HepG2 (cell line): Measurements from ENCODE around the gene TTLL11. TPM values are rescaled to one million over a fixed set of nuclear protein-coding genes. Genes with fewer than 3 reads are reported as not detected.

Experiments used
- ATAD3A ChIP-seq: sonication (generic); formaldehyde crosslinking; IDR thresholded peaks from 2 replicates; pipeline ENCODE4 v1.4.0; 2020; ENCODE audit warnings: missing genetic modification reagents
- FOXK2 ChIP-seq: fragments of 450-650 bp; IDR thresholded peaks from 2 replicates; pipeline ENCODE4 v1.6.1; 2016
- GPN1 ChIP-seq: sonication (generic); formaldehyde crosslinking; IDR thresholded peaks from 2 replicates; pipeline ENCODE4 v1.5.1; 2020; ENCODE audit warnings: missing genetic modification reagents, borderline replicate concordance
- HOXA7 ChIP-seq: sonication (generic); formaldehyde crosslinking; IDR thresholded peaks from 2 replicates; pipeline ENCODE4 v1.8.1; 2022; ENCODE audit warnings: mild to moderate bottlenecking, missing genetic modification reagents, moderate library complexity
- JUN ChIP-seq: sonication (generic); formaldehyde crosslinking; IDR thresholded peaks from 2 replicates; pipeline ENCODE4 v1.4.0; 2020; ENCODE audit warnings: mild to moderate bottlenecking, missing genetic modification reagents
- MXD4 ChIP-seq: IDR thresholded peaks from 2 replicates; pipeline ENCODE4 v1.6.1; 2016; ENCODE audit warnings: mild to moderate bottlenecking, missing biosample characterization, missing genetic modification reagents
- NBN ChIP-seq: fragments of 450-650 bp; conservative IDR thresholded peaks from 2 replicates; pipeline ENCODE4 v1.6.1; 2017
- NFKB2 ChIP-seq: sonication (generic); formaldehyde crosslinking; IDR thresholded peaks from 2 replicates; pipeline ENCODE4 v1.4.0; 2020; ENCODE audit warnings: missing genetic modification reagents, borderline replicate concordance
- NPAS2 ChIP-seq: sonication (generic); formaldehyde crosslinking; IDR thresholded peaks from 2 replicates; pipeline ENCODE4 v1.8.0; 2022; ENCODE audit warnings: mild to moderate bottlenecking, missing genetic modification reagents, borderline replicate concordance
- NR2F1 ChIP-seq, 2 experiments: fragments of 450-650 bp in 1 of 2; formaldehyde crosslinking in 1 of 2; IDR thresholded peaks; 2 replicates each; pipeline versions ENCODE4 v1.5.0 to v1.6.1; 2016 to 2020; ENCODE audit warnings: mild to moderate bottlenecking in 1 of 2, missing compliant biosample characterization in 1 of 2, missing genetic modification reagents in 1 of 2, moderate library complexity in 1 of 2
- ZFX ChIP-seq: sonication (generic); formaldehyde crosslinking; IDR thresholded peaks from 2 replicates; pipeline ENCODE4 v1.4.0; 2020; ENCODE audit warnings: mild to moderate bottlenecking, low read depth, missing genetic modification reagents, moderate library complexity
- ZNF619 ChIP-seq: sonication (generic); formaldehyde crosslinking; IDR thresholded peaks from 2 replicates; pipeline ENCODE4 v1.4.0; 2020; ENCODE audit warnings: mild to moderate bottlenecking, missing genetic modification reagents
- ZNF781 ChIP-seq: sonication (generic); formaldehyde crosslinking; IDR thresholded peaks from 2 replicates; pipeline ENCODE4 v1.5.1; 2020; ENCODE audit warnings: borderline replicate concordance, mild to moderate bottlenecking, missing genetic modification reagents; ENCODE audit errors: not compliant biosample characterization
- ZSCAN12 ChIP-seq: sonication (generic); formaldehyde crosslinking; IDR thresholded peaks from 2 replicates; pipeline ENCODE4 v1.9.0; 2021; ENCODE audit warnings: mild to moderate bottlenecking, missing genetic modification reagents
- ZSCAN20 ChIP-seq: sonication (generic); formaldehyde crosslinking; IDR thresholded peaks from 2 replicates; pipeline ENCODE4 v1.4.0; 2020; ENCODE audit warnings: missing genetic modification reagents, mild to moderate bottlenecking, borderline replicate concordance
- polyA plus RNA-seq, 8 experiments: library from polyadenylated mRNA; depleted of rRNA in 3 of 8; stranded (reverse) in 7 of 8; unstranded in 1 of 8; fragments of >200 nt; fragmentation: Illumina TruSeq in 4 of 8; extraction: Trizol in 4 of 8; gene quantifications; 2 replicates each; pipeline versions ENCODE4 v1.2.1 to v1.2.3, GENCODE V29; 2011 to 2016; ENCODE audit warnings: low read depth in 4 of 8, missing spikeins in 1 of 8, mixed read lengths in 1 of 8; ENCODE audit not compliant: insufficient read depth in 1 of 8
- total RNA-seq, 5 experiments: library from RNA; depleted of rRNA; stranded (reverse); fragments of >200 nt; fragmentation: Illumina TruSeq; extraction: Trizol; gene quantifications; 2 replicates each; pipeline ENCODE4 v1.2.3, GENCODE V29; 2016; ENCODE audit warnings: low read depth in 1 of 5
- TF ChIP-seq, protein P1 (sequence below): sonication (generic); formaldehyde crosslinking; IDR thresholded peaks from 2 replicates; pipeline ENCODE4 v1.5.0; 2020; ENCODE audit warnings: mild to moderate bottlenecking, missing genetic modification reagents
- TF ChIP-seq, protein P2 (sequence below): fragments of 450-650 bp; IDR thresholded peaks from 2 replicates; pipeline ENCODE4 v1.6.1; 2017
- TF ChIP-seq, protein P3 (sequence below): sonication (generic); formaldehyde crosslinking; IDR thresholded peaks from 2 replicates; pipeline ENCODE4 v1.5.0; 2020; ENCODE audit warnings: mild to moderate bottlenecking, missing genetic modification reagents, borderline replicate concordance
- TF ChIP-seq, protein P4 (sequence below): sonication (generic); formaldehyde crosslinking; IDR thresholded peaks from 2 replicates; pipeline ENCODE4 v1.4.0; 2020; ENCODE audit warnings: missing genetic modification reagents
- TF ChIP-seq, protein P5 (sequence below): sonication (generic); formaldehyde crosslinking; IDR thresholded peaks from 2 replicates; pipeline ENCODE4 v1.4.0; 2020; ENCODE audit warnings: missing genetic modification reagents

The TTLL11 gene
- total and polyA plus RNA-seq, 2 of the 13 experiments (the other 11 are each of a cell fraction or from before 2014, with no cell fraction given), result 4.5 to 5.2 TPM

DNA sequence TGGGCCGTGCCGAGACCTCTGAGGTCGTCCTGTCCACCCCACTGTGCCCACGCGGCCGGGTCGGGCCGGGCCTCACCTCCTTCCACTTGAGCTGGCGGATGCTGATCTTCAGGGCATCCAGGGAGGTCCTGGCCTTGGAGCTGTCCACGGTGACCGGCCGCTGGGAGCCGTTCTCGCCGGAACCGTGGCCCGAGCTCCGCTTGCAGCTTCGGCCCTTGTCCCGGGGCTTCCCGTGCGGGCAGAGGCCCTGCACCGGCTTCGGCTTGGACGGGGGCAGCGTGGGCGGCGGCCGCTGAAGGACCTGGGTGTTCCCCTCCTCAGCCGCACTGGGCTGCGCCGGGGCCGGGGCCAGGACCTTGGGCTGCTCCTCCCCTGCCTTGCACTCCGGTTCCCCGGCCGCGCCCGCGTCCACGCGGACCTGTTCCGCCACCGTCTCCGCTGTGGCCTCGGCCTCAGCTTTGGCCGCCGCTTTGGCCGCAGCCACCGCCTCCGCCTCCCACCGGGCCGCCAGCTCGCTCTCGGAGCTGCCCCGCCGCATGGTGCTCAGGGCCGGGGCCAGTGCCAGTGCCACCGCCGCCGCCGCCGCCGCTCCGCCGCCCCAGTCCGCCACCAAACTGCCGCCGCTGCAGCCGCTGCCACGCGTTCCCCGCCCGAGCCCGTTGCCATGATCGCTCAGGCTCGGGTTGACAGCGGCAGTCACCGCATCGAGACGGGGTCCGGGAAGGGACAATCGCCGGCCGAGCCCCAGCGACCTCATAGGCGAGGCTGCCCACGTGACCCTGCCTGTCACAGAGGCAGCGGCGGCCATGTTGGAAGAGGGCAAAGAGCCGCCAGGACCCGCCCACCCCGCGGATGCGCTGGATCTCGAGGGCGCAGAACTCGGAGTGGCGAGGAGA, at the start of gene TTLL11 (continued):
- TF ChIP-seq NPAS2, result no peak
- peak; percentile 83 for TF ChIP-seq ZFX (CRISPR knock-in tag)
- TF ChIP-seq, protein P1, sequence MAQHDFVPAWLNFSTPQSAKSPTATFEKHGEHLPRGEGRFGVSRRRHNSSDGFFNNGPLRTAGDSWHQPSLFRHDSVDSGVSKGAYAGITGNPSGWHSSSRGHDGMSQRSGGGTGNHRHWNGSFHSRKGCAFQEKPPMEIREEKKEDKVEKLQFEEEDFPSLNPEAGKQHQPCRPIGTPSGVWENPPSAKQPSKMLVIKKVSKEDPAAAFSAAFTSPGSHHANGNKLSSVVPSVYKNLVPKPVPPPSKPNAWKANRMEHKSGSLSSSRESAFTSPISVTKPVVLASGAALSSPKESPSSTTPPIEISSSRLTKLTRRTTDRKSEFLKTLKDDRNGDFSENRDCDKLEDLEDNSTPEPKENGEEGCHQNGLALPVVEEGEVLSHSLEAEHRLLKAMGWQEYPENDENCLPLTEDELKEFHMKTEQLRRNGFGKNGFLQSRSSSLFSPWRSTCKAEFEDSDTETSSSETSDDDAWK (CRISPR knock-in tag), result no peak
- TF ChIP-seq HOXA7 (CRISPR knock-in tag), result no peak
- TF ChIP-seq ZNF619 (CRISPR knock-in tag), result no peak
- peak in 1 of 2 experiments; percentile 13; a peak in 1 of 4 replicates for TF ChIP-seq NR2F1 (CRISPR knock-in tag; IDR thresholded peaks at IDR 0.05)
- TF ChIP-seq, protein P2, sequence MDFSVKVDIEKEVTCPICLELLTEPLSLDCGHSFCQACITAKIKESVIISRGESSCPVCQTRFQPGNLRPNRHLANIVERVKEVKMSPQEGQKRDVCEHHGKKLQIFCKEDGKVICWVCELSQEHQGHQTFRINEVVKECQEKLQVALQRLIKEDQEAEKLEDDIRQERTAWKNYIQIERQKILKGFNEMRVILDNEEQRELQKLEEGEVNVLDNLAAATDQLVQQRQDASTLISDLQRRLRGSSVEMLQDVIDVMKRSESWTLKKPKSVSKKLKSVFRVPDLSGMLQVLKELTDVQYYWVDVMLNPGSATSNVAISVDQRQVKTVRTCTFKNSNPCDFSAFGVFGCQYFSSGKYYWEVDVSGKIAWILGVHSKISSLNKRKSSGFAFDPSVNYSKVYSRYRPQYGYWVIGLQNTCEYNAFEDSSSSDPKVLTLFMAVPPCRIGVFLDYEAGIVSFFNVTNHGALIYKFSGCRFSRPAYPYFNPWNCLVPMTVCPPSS, result no peak
- TF ChIP-seq ZSCAN20 (CRISPR knock-in tag), result no peak
- TF ChIP-seq FOXK2, result no peak
- no peak for TF ChIP-seq NBN
- 0 out of 2 replicates have a peak, but pooled peaks have one; percentile 37 for TF ChIP-seq ZSCAN12 (CRISPR knock-in tag)
- TF ChIP-seq, protein P3, sequence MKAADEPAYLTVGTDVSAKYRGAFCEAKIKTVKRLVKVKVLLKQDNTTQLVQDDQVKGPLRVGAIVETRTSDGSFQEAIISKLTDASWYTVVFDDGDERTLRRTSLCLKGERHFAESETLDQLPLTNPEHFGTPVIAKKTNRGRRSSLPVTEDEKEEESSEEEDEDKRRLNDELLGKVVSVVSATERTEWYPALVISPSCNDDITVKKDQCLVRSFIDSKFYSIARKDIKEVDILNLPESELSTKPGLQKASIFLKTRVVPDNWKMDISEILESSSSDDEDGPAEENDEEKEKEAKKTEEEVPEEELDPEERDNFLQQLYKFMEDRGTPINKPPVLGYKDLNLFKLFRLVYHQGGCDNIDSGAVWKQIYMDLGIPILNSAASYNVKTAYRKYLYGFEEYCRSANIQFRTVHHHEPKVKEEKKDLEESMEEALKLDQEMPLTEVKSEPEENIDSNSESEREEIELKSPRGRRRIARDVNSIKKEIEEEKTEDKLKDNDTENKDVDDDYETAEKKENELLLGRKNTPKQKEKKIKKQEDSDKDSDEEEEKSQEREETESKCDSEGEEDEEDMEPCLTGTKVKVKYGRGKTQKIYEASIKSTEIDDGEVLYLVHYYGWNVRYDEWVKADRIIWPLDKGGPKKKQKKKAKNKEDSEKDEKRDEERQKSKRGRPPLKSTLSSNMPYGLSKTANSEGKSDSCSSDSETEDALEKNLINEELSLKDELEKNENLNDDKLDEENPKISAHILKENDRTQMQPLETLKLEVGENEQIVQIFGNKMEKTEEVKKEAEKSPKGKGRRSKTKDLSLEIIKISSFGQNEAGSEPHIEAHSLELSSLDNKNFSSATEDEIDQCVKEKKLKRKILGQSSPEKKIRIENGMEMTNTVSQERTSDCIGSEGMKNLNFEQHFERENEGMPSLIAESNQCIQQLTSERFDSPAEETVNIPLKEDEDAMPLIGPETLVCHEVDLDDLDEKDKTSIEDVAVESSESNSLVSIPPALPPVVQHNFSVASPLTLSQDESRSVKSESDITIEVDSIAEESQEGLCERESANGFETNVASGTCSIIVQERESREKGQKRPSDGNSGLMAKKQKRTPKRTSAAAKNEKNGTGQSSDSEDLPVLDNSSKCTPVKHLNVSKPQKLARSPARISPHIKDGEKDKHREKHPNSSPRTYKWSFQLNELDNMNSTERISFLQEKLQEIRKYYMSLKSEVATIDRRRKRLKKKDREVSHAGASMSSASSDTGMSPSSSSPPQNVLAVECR (CRISPR knock-in tag), result peak; percentile 95; the same call in 1 of the 2 replicates
- TF ChIP-seq JUN (CRISPR knock-in tag), result peak; percentile 63; the same call in 1 of the 2 replicates
- TF ChIP-seq ATAD3A (CRISPR knock-in tag), result no peak
- no peak for TF ChIP-seq ZNF781 (CRISPR knock-in tag)
- TF ChIP-seq, protein P4, sequence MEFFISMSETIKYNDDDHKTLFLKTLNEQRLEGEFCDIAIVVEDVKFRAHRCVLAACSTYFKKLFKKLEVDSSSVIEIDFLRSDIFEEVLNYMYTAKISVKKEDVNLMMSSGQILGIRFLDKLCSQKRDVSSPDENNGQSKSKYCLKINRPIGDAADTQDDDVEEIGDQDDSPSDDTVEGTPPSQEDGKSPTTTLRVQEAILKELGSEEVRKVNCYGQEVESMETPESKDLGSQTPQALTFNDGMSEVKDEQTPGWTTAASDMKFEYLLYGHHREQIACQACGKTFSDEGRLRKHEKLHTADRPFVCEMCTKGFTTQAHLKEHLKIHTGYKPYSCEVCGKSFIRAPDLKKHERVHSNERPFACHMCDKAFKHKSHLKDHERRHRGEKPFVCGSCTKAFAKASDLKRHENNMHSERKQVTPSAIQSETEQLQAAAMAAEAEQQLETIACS (CRISPR knock-in tag), result no peak
- TF ChIP-seq, protein P5, sequence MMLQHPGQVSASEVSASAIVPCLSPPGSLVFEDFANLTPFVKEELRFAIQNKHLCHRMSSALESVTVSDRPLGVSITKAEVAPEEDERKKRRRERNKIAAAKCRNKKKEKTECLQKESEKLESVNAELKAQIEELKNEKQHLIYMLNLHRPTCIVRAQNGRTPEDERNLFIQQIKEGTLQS, result no peak
- TF ChIP-seq GPN1, result no peak
- peak; percentile 68; the same call in 1 of the 2 replicates for TF ChIP-seq NFKB2 (CRISPR knock-in tag)
- TF ChIP-seq MXD4 (CRISPR knock-in tag), result peak; percentile 93
